ENCODE data around the gene CACNA1I.

DNA sequence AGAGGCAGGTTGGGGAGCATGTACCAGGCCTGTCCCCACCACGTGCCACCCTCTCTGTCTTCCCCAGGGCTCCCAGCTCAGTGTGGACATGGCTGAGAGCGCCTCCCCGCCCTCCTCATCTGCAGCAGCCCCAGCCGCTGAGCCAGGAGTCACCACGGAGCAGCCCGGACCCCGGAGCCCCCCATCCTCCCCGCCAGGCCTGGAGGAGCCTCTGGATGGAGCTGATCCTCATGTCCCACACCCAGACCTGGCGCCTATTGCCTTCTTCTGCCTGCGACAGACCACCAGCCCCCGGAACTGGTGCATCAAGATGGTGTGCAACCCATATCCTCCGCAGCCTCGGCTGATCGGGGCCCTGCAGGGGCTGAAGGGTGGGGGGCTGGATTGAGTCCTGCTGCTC, at the start of gene CACNA1I:
- TF ChIP-seq, protein P1, sequence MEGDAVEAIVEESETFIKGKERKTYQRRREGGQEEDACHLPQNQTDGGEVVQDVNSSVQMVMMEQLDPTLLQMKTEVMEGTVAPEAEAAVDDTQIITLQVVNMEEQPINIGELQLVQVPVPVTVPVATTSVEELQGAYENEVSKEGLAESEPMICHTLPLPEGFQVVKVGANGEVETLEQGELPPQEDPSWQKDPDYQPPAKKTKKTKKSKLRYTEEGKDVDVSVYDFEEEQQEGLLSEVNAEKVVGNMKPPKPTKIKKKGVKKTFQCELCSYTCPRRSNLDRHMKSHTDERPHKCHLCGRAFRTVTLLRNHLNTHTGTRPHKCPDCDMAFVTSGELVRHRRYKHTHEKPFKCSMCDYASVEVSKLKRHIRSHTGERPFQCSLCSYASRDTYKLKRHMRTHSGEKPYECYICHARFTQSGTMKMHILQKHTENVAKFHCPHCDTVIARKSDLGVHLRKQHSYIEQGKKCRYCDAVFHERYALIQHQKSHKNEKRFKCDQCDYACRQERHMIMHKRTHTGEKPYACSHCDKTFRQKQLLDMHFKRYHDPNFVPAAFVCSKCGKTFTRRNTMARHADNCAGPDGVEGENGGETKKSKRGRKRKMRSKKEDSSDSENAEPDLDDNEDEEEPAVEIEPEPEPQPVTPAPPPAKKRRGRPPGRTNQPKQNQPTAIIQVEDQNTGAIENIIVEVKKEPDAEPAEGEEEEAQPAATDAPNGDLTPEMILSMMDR (IDR thresholded peaks at IDR 0.05; ENCODE audit: insufficient read depth, low read depth, low read length) = no peak
- no peak for TF ChIP-seq EZH2 (IDR thresholded peaks at IDR 0.05; ENCODE audit: insufficient read depth, low read length)

Data from astrocyte (in vitro differentiated cells and primary cell).